NCI-H1048 (cell line): ENCODE measurements around the gene TACSTD2.
"Not testable (repeated sequence)": the region's sequence is repeated elsewhere in the genome, so short reads cannot be mapped to it uniquely, and the experiment has no call there.

Experiments
- DNase-seq: peaks from one replicate; lab custom pipeline; 2025; lab: John Stamatoyannopoulos, UW

The TACSTD2 gene

DNA sequence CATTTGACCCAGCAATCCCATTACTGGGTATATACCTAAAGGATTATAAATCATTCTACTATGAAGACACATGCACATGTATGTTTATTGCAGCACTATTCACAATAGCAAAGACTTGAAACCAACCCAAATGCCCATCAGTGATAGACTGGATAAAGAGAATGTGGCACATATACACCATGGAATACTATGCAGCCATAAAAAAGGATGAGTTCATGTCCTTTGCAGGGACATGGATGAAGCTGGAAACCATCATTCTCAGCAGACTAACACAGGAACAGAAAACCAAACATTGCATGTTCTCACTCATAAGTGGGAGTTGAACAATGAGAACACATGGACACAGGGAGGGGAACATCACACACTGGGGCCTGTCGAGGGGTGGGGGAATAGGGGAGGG, 13.3 kb downstream of the TACSTD2 start:
- DNase-seq = not testable (repeated sequence)

DNA sequence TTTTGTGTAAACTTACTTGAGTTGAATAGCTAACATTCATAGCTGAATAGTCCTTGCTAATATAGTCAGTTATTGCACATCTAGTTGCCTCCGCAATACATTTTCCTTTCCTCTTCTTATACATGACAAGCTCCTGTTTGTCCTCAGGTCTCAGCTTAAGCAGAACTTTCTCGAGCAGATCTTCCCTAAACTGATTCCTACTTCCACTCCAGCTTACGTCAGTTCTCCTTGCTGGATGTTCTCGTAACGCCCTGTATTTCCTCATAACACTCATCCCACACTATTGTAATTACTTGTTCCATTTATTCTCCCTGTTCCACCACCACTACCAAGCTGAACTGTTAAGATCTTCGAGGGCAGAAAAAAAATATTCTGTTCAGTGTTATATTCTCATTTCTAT, 15.4 kb downstream of the TACSTD2 start:
- no peak for DNase-seq

- no peak for DNase-seq
Observed at GRCh38 chr1:58555393-58555792, 21.7 kb downstream of the TACSTD2 start.

DNA sequence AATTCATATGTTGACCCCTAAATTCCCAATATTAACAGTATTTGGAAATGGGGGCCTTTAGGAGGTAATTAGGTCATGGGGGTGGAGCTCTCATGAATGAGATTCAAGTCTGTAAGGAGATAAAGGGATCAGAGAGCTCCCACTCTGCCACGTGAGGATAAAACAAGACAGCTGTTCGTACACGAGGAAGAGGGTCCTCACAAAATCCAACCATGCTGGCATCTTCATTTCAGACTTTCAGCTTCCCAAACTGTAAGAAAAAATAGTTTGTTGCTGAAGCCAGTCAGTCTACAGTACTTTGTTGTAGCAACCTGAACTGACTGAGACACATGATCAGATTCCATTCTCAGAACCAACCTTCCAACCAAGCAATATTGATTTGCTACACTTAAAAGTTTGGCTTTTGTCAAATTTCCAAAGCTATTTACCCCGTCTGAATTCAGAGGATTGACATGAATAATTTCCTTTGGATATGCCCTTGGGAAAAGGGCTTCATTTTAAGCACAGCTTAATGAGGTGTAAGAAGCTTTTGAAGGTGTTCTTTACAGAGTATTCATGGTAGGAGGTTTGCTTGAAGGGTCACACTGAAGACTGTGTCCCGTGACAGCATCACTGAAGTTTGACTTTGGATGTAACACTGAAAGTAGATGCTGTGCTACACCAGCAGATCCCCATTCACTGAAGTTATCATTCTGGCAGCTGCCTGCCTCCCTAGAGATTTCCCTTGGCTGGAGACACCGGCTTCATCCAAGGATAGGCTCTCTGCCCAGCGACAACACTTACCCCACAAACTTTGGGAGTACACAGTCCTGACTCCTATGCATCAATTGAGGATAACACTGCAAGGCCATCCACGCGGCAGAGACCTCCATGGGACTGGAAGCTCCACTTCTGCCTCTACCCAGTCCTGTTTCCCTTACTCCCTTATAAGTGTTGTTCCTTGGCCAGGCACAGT, 25.6 kb downstream of the TACSTD2 start:
- DNase-seq = no peak

GRCh38 chr1:58549291-58549690, 27.8 kb downstream of the TACSTD2 start:
- DNase-seq = not testable (repeated sequence)

DNA sequence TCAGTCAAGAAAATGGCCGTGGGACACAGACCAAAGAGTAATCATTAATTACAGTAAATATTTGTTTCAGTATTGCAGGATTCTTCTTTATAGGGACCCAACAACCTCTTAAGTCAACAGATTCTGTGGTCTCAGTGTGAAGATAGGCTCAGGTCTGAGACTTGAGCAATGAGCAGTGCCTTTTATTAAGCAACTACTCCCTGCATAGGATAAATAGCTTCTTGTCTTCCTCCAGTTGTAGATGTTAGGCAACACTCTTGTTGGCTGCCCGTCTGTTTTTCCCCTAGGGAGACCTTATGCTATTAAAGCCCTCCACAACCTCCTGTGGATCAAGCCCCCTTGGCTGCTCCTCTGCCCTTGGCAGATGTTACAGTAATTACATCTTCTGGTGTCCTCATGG, 28.7 kb downstream of the TACSTD2 start:
- no peak for DNase-seq

DNA sequence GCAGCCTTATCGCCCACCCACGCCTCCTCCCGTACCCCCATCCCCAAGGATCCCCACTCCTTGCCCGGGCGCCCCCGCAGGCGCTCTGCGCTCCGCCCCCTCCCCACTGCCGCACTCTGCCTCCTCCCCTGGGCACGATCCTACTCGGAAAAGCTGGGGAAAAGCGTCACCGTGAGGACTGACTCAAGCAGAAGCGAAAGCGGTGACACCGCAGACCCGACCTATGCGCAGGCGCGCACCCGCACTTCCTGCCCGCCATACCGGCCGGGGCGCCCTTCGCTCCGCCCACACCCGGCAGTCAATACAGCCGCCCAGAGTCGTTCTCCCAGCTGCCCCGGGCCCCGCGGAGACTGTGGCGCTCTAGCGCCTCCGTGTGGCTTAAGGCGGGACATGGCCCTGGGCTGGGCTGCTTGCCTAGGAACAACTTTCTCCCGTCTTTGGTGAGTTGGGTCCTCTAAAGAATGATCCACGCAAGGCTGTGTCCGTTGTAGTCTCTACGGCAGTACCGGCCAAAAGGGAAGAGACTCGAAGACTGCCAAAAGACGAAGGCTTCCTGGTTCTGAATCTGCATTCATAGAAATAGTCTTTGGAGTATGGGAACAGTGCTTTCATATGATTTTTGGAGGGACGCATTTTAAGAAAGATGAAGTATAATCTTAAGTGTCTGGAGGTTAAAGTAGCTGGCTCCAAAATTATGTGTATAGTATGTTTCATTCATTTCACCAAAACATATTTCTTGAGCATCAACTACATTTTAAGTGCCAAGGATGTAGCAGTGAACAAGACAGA, 30.3 kb downstream of the TACSTD2 start, which contains the start of gene OMA1:
Gene OMA1 (minus strand): TSS at position 207 of the 789 bp plus-strand sequence. CDS start 7,432 bp downstream, outside the sequence.
- peak; percentile 65 for DNase-seq

DNA sequence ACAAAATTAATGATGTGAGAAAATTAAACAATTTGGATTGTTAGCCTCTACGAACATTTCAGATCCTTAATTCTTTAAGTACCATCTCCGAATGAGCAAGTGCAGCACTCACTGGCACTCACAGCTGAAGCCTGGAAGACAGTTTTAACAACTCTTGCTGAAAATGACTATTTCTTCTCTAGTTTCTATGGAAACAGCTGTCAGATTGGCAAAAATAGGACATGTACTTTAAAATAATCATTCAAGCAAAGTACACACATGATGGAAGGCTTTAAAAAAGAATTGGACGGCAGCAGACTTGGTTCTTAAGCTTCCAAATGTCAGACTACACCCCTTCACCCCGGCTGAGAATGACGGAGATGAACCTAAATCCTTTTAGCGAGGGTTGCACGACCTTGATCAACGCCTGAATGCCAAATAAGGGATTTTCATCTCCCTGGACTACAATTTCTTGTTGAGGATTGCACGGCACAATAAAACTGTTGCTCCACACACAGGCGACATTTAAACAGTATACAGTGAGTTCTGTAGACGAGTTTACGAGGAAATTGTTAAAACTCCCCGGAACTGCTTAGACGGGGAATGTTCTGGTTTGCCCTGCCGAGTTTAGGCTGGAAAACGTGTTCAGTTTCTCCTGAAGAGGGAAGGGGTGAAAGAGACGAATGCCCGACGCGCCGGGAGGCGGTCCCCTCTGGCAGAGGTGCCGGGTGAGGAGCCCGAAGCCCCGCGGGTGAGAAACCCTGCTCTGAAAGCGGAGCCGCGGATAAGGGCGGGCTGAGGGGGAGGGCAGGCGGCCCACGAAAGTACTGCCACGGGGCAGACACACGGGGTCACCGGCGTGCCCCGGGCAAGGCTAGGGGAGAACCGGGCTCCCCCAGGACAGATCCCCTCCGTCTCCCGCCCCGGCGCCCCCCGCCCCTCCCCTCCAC, 31.2 kb downstream of the TACSTD2 start:
- DNase-seq = peak; percentile 46

GRCh38 chr1:58543260-58543659, 33.8 kb downstream of the TACSTD2 start:
- no peak for DNase-seq

DNA sequence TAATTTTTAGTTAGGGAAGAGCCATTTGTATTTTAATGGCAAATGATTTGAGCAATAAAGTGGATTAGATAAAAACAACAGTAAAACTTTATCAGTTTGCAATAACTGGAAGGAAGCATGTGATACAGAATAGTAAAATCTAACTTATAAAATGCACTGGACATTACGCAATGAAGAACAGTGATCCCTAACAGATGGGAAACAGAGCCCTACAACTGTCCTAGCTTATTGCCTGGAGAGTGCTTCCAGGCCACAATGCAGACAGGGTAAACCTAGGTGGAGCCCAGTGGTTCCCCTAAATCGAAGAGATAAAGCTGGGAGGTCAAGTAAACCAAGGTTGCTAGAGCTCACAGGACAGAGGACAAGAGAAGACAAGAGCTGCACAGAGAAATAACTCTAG, 37.5 kb downstream of the TACSTD2 start:
- DNase-seq = no peak

GRCh38 chr1:58538821-58539220, 38.2 kb downstream of the TACSTD2 start:
- no peak for DNase-seq

GRCh38 chr1:58531842-58532241, 45.2 kb downstream of the TACSTD2 start:
- DNase-seq = not testable (repeated sequence)

DNA sequence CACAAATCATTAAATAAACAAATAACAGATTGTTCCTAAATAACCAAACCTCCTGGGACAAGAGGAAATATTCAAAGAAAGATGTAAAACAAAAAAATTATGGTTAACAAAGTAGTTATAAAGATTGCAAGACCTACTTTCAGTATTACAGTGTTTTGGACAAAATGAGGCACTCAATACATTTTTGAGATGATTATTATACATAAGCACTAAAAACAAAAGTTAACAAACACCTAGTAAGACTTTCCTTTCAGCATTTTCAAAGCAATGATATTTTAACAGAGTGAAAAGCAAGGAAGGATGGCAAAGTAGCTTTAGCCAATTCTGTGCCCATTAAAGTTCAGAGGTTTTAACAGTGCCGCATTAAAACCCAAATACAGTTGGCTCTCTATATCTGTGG, 47.8 kb downstream of the TACSTD2 start:
- no peak for DNase-seq

DNA sequence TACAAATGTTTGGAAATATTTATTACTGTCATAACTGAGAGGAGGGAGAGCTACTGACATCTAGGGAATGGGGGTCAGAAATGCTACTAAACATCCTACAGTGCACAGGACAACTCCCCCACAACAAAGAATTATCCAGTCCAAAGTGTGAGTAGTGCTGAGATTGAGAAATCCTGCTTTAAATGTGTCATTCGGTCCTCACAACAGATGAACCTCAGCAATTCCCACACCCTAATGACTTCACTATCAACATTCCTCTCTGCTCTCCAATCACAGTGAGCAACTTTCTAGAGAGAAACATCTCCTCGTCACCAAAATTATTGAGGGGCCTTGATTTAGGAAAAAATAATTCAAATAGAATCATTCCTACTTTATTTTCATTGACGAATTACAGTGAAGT, 48.5 kb downstream of the TACSTD2 start:
- no peak for DNase-seq
